ENCODE measurements around the gene COL5A1.
A peak's percentile ranks its signal among the peaks of the same experiment; 100 is the strongest.
"Not testable (repeated sequence)": the region's sequence is repeated elsewhere in the genome, so short reads cannot be mapped to it uniquely, and the experiment has no call there.

COL5A1 gene

GRCh38 chr9:134678666-134679443, 37.3 kb downstream of the COL5A1 start:
- no peak for DNase-seq (ENCODE audit: low spot score)

GRCh38 chr9:134679616-134680392, 38.2 kb downstream of the COL5A1 start:
- no peak for DNase-seq (ENCODE audit: low spot score)

- no peak for DNase-seq (ENCODE audit: low spot score)
These were observed 38.9 kb downstream of the COL5A1 start for GRCh38 chr9:134680393-134681060.

GRCh38 chr9:134681061-134681661, 39.6 kb downstream of the COL5A1 start:
- DNase-seq (ENCODE audit: low spot score) = no peak

- no peak for DNase-seq (ENCODE audit: low spot score)
These were observed 40.4 kb downstream of the COL5A1 start for GRCh38 chr9:134682026-134682425.

- no peak for DNase-seq (ENCODE audit: low spot score)
These were observed 41.2 kb downstream of the COL5A1 start for GRCh38 chr9:134682651-134683364.

- DNase-seq (ENCODE audit: low spot score) = no peak
These were observed 42.2 kb downstream of the COL5A1 start for GRCh38 chr9:134683714-134684374.

GRCh38 chr9:134684375-134684723, 42.7 kb downstream of the COL5A1 start:
- DNase-seq (ENCODE audit: low spot score) = no peak

GRCh38 chr9:134684941-134685340, 43.3 kb downstream of the COL5A1 start:
- not testable (repeated sequence) for DNase-seq (ENCODE audit: low spot score)

- DNase-seq (ENCODE audit: low spot score) = no peak
These were observed 44.2 kb downstream of the COL5A1 start for GRCh38 chr9:134685784-134686183.

GRCh38 chr9:134686896-134687295, 45.3 kb downstream of the COL5A1 start:
- no peak for DNase-seq (ENCODE audit: low spot score)

GRCh38 chr9:134687556-134687955, 46.0 kb downstream of the COL5A1 start:
- no peak for DNase-seq (ENCODE audit: low spot score)

- DNase-seq (ENCODE audit: low spot score) = no peak
These were observed 46.6 kb downstream of the COL5A1 start for GRCh38 chr9:134688231-134688630.

GRCh38 chr9:134688661-134689320, 47.2 kb downstream of the COL5A1 start:
- DNase-seq (ENCODE audit: low spot score) = no peak

GRCh38 chr9:134689321-134690181, 47.9 kb downstream of the COL5A1 start:
- peak; percentile 48 for DNase-seq (ENCODE audit: low spot score)

- DNase-seq (ENCODE audit: low spot score) = no peak
These were observed 48.7 kb downstream of the COL5A1 start for GRCh38 chr9:134690301-134690751.

- DNase-seq (ENCODE audit: low spot score) = no peak
These were observed 49.5 kb downstream of the COL5A1 start for GRCh38 chr9:134690946-134691694.

- no peak for DNase-seq (ENCODE audit: low spot score)
These were observed 50.3 kb downstream of the COL5A1 start for GRCh38 chr9:134691695-134692572.
